ENCODE data around the gene DMBT1. TPM values are rescaled to one million over a fixed set of nuclear protein-coding genes. Genes with fewer than 3 reads are reported as not detected.

DMBT1 gene
- total RNA-seq, 2 experiments from 2014 or later, result not detected

- H3K9me3 ChIP-seq (ENCODE audit: control insufficient read depth in 1 of 2, insufficient read depth in 1 of 2, low read length in 2 of 2), result peaks cover 0 to 5% of the 10 kb centered on the region in 2 experiments
- DNase-seq (no peak), ATAC-seq (ENCODE audit: poor library complexity) (no peak)
- H3K4me3 Mint-ChIP-seq, result no peak overlapping the region
- H3K4me1 ChIP-seq (ENCODE audit: insufficient read depth, low read length), result peaks cover 46% of the 10 kb centered on the region
- H3K9me3 Mint-ChIP-seq, result no peaks in the 10 kb centered on the region
- ChIA-PET CTCF (interaction anchor here (1.1 kb wide), 1 partner anchor 11 kb away, joined by 3 read pairs; no protein-coding TSS in a partner anchor), POLR2A (no interaction called here)
- intact Hi-C loops (cut with DNase I, micrococcal nuclease), result no loop called here
- H3K36me3 ChIP-seq (ENCODE audit: insufficient read depth, low read length), result no peaks in the 10 kb centered on the region
- H3K27me3 ChIP-seq (ENCODE audit: control insufficient read depth in 1 of 2, insufficient read depth in 2 of 2, low read length in 2 of 2), result no peaks in the 10 kb centered on the region
- no peak overlapping the region for H3K27ac ChIP-seq (ENCODE audit: low read depth in 1 of 2, low read length in 2 of 2)
- H3K4me3 ChIP-seq (ENCODE audit: low read length), result no peak overlapping the region
- no peak for TF ChIP-seq CTCF (IDR thresholded peaks at IDR 0.05)
- H3K27me3 Mint-ChIP-seq, result no peaks in the 10 kb centered on the region
- no peak overlapping the region for H3K27ac Mint-ChIP-seq
- H3K4me1 Mint-ChIP-seq (ENCODE audit: low read depth), result peaks cover 51% of the 10 kb centered on the region
- no peaks in the 10 kb centered on the region for H3K36me3 Mint-ChIP-seq (ENCODE audit: low read depth)
Measured at GRCh38 chr10:122554131-122555036, 6.2 kb upstream of the DMBT1 start.

- DNase-seq, result no peak
Measured at GRCh38 chr10:122555442-122555841, 5.1 kb upstream of the DMBT1 start.

GRCh38 chr10:122557516-122557915, 3.0 kb upstream of the DMBT1 start:
- Histone ChIP-seq H3K36me3 (ENCODE audit: insufficient read depth, low read length) (no peaks in the 10 kb centered on the region), H3K4me3 (ENCODE audit: low read length) (no peak overlapping the region), H3K27ac (ENCODE audit: low read depth in 1 of 2, low read length in 2 of 2) (no peak overlapping the region), H3K27me3 (ENCODE audit: control insufficient read depth in 1 of 2, insufficient read depth in 2 of 2, low read length in 2 of 2) (no peaks in the 10 kb centered on the region), H3K4me1 (ENCODE audit: insufficient read depth, low read length) (peaks cover 28% of the 10 kb centered on the region), H3K9me3 (ENCODE audit: control insufficient read depth in 1 of 2, insufficient read depth in 1 of 2, low read length in 2 of 2) (peaks cover 0 to 5% of the 10 kb centered on the region in 2 experiments)
- Mint-ChIP-seq H3K27me3 (no peaks in the 10 kb centered on the region), H3K4me3 (no peak overlapping the region), H3K36me3 (ENCODE audit: low read depth) (no peaks in the 10 kb centered on the region), H3K4me1 (ENCODE audit: low read depth) (peaks cover 49% of the 10 kb centered on the region), H3K27ac (no peak overlapping the region), H3K9me3 (no peaks in the 10 kb centered on the region)
- POLR2A ChIA-PET, result no interaction called here
- no peak for TF ChIP-seq CTCF (IDR thresholded peaks at IDR 0.05)
- DNase-seq (no peak), ATAC-seq (ENCODE audit: poor library complexity) (no peak)
- intact Hi-C loops (cut with DNase I, micrococcal nuclease), result no loop called here
- CTCF ChIA-PET, result no interaction called here

More at GRCh38 chr10:122555442-122555841, 5.1 kb upstream of the DMBT1 start:
- no peaks in the 10 kb centered on the region for H3K27me3 ChIP-seq (ENCODE audit: control insufficient read depth in 1 of 2, insufficient read depth in 2 of 2, low read length in 2 of 2)
- no peak for ATAC-seq (ENCODE audit: poor library complexity)
- Mint-ChIP-seq H3K9me3 (no peaks in the 10 kb centered on the region), H3K27ac (no peak overlapping the region), H3K36me3 (ENCODE audit: low read depth) (no peaks in the 10 kb centered on the region), H3K4me3 (no peak overlapping the region), H3K27me3 (no peaks in the 10 kb centered on the region), H3K4me1 (ENCODE audit: low read depth) (peaks cover 52% of the 10 kb centered on the region)
- H3K4me3 ChIP-seq (ENCODE audit: low read length), result no peak overlapping the region
- H3K4me1 ChIP-seq (ENCODE audit: insufficient read depth, low read length), result peaks cover 46% of the 10 kb centered on the region
- ChIA-PET CTCF (interaction anchor here (1.1 kb wide), 1 partner anchor 10 kb away, joined by 3 read pairs; no protein-coding TSS in a partner anchor), POLR2A (no interaction called here)
- H3K27ac ChIP-seq (ENCODE audit: low read depth in 1 of 2, low read length in 2 of 2), result no peak overlapping the region
- intact Hi-C loops (cut with DNase I, micrococcal nuclease), result no loop called here
- TF ChIP-seq CTCF (IDR thresholded peaks at IDR 0.05), result no peak
- H3K36me3 ChIP-seq (ENCODE audit: insufficient read depth, low read length), result no peaks in the 10 kb centered on the region
- H3K9me3 ChIP-seq (ENCODE audit: control insufficient read depth in 1 of 2, insufficient read depth in 1 of 2, low read length in 2 of 2), result peaks cover 0 to 5% of the 10 kb centered on the region in 2 experiments

Data from CD4-positive, alpha-beta T cell (primary cell).